ENCODE measurements around the gene C1QTNF8.

The C1QTNF8 gene

DNA sequence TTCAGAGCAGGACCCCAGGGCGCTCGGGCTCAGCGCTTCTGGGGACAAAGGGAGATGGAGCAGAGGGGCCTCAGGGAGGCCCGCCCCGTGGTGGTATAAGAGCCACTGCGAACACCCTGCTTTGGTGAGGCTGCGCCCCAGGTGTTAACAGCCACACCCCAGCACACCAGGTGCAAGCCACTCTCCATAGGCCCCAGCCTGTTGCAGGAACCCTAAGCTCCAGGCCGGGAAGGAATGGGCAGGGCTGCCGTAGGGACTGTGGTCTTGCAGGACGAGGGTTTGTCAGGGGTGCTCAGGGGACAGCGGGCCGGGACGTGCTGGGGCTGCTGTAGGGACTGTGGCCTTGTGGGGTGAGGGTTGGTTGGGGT lies 40.5 kb downstream of the C1QTNF8 start:
- Mint-ChIP-seq H3K9me3 (no peaks in the 10 kb centered on the region), H3K27me3 (peaks cover 2% of the 10 kb centered on the region), H3K27ac (no peak overlapping the region), H3K4me1 (no peaks in the 10 kb centered on the region), H3K36me3 (peaks cover 3% of the 10 kb centered on the region), H3K4me3 (no peak overlapping the region)

DNA sequence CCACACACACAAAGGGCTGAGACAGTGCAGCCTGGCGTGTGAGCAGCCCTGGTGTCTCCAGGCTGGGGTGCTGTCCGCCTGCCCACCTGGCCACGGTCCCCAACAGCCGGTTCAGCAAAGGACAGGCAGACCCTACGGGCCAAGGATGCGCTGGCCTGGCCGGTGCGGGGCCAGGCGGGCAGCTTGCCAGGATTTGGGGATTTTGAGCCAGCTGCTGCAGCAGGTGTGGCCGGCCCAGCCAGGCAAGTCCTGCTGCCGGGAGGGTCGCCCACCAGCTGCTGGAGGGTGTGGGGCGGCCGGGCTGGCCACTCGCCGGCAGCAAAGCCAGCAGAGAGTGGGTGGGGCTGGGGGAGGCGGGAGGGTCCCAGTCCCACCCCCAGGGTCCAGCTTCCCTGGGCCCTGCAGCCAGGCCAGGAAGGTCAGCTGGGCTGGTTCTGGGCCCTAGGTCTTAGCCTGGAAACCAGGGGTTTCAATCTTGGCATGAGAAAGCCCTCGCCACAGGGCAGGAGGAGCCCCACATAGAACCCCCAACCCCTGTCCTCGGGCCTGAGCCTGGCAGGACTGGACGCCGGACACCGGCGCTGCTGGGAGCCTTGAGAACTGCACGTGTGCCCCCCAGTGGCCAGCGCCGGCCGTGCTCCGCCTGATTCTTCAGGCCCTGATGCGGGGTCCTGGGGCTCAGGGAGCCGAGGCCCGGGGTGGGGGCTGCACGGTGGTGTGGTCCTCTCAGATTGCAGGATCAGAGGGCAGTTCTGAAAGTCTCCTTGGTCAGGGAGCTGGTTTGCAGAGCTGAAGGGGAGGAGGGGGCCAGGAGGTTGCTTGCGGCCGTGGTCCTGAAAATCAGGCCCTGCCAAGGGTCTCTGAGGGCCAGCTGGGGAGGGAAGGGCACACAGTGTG lies 41.1 kb downstream of the C1QTNF8 start:
- Mint-ChIP-seq H3K27ac (no peak overlapping the region), H3K9me3 (no peaks in the 10 kb centered on the region), H3K4me3 (no peak overlapping the region), H3K27me3 (peaks cover 2% of the 10 kb centered on the region), H3K36me3 (peaks cover 3% of the 10 kb centered on the region), H3K4me1 (no peaks in the 10 kb centered on the region)

DNA sequence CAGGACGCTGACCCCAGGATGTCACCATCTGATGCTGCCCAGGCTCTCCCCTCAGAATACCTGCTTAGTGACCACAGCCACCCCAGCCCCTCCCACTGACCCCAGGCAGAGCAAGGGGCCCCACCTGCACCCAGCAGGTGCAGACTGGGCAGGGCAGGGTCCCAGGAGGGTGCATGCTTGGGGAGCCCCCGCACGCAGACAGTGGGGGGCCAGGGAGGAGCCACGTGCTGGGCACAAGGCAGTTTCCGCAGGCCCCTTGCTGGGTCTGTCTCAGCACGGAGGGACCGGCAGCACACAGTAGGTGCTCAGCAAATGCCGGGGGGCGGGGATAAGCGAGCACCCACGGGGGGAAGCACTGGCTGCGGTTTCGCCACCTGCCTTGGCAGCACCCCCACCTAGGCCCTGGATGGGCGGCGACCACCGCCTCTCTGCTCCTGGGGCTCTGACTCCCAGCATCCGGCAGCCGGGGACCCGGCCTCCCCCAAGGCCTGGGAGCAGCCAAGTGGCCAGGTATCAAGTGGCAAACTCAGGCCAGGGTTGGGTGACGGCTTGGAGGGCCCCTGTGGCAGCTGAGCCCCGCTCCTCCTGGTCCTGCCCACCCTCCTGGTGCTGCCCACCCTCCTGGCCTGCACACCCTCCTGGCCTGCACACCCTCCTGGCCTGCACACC lies 42.2 kb downstream of the C1QTNF8 start:
- H3K4me1 Mint-ChIP-seq: no peaks in the 10 kb centered on the region
- no peaks in the 10 kb centered on the region for H3K27me3 Mint-ChIP-seq
- no peaks in the 10 kb centered on the region for H3K9me3 Mint-ChIP-seq
- no peaks in the 10 kb centered on the region for H3K36me3 Mint-ChIP-seq
- H3K4me3 Mint-ChIP-seq: no peak overlapping the region
- no peak overlapping the region for H3K27ac Mint-ChIP-seq

DNA sequence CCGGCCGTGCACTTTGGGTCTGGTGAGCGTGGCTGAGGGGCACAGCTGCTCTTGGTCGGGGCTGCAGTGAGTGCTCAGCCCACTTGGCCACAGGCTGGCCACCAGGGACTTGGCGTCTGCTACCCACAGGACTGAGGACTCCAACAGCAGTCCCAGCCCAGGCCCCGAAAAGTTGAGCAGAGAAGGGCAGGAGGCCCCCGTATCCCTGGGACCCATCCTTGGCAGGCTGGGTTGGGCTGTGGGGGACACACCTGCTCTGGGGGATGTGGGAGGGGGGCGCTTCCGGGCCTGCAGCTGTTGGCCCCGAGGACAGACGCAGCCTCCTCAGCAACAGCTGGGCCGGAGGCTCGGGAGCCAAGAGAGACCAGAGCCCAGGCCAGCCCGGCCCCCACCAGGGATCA lies 42.9 kb downstream of the C1QTNF8 start:
- H3K27me3 Mint-ChIP-seq: no peaks in the 10 kb centered on the region
- no peaks in the 10 kb centered on the region for H3K36me3 Mint-ChIP-seq
- H3K9me3 Mint-ChIP-seq: no peaks in the 10 kb centered on the region
- no peak overlapping the region for H3K4me3 Mint-ChIP-seq
- H3K4me1 Mint-ChIP-seq: no peaks in the 10 kb centered on the region
- no peak overlapping the region for H3K27ac Mint-ChIP-seq

DNA sequence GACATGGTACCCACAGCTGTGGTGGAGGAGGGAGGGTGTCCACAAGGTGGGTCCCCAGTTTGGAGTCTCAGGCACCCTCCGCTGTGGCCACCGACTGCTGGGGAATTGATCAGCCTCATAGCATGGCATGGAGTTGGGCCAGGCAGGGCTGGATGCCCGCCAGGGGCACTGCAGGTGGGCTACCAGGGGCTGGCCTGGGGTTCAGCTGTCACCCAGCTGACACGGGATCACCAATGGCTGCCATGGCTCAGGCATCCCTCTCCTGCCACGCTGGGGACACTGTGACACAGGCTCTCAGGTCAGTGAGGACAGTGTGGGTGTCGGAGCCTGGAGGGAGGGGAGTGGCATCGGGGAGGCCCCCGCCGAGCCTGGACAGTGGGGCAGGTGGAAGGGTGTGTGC lies 43.3 kb downstream of the C1QTNF8 start:
- H3K36me3 Mint-ChIP-seq: no peaks in the 10 kb centered on the region
- H3K27ac Mint-ChIP-seq: no peak overlapping the region
- H3K4me3 Mint-ChIP-seq: no peak overlapping the region
- no peaks in the 10 kb centered on the region for H3K27me3 Mint-ChIP-seq
- H3K9me3 Mint-ChIP-seq: no peaks in the 10 kb centered on the region
- H3K4me1 Mint-ChIP-seq: no peaks in the 10 kb centered on the region

DNA sequence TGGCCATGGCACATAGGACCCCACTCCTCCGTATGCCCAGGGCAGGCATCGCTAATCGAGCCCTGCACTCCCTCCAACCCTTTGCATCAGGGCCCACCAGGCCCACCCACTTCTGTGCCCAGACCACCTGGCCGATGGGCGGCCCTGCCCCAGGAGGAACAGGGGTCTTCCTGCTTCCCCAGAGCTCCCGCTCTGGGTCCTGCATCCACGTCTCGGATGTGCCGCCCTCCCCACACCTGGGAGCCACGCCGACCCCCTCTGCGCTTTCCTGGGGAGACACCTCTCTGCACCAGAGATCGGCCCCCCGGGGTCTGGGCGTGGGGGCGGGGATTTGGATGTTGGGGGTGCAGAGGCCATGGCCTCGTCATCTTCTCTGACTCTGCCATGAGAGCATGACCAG lies 44.6 kb downstream of the C1QTNF8 start:
- no peaks in the 10 kb centered on the region for H3K4me1 Mint-ChIP-seq
- H3K36me3 Mint-ChIP-seq: no peaks in the 10 kb centered on the region
- no peak overlapping the region for H3K4me3 Mint-ChIP-seq
- no peak overlapping the region for H3K27ac Mint-ChIP-seq
- H3K27me3 Mint-ChIP-seq: no peaks in the 10 kb centered on the region
- no peaks in the 10 kb centered on the region for H3K9me3 Mint-ChIP-seq

DNA sequence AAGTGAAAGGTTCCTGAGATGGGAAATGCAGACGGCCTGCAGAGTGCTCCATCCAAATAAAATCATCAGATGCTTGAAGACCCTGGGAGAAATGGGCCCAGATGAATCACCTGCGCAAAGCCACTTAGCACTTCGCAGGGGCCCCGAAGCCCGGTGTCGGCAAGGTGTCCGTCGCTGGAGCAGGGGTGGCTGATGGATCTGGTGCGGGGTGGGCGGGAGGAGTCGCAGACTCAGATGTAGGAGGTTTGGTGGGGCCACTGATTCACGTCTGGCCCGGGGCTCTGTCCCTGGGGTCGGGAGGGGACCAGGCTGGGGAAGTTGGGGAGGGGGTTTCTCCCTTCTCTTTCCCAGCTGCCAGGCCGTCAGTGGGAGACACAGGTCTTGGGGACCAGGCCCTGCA lies 45.1 kb downstream of the C1QTNF8 start:
- no peaks in the 10 kb centered on the region for H3K36me3 Mint-ChIP-seq
- no peak overlapping the region for H3K4me3 Mint-ChIP-seq
- H3K4me1 Mint-ChIP-seq: no peaks in the 10 kb centered on the region
- no peaks in the 10 kb centered on the region for H3K27me3 Mint-ChIP-seq
- H3K9me3 Mint-ChIP-seq: no peaks in the 10 kb centered on the region
- no peak overlapping the region for H3K27ac Mint-ChIP-seq

DNA sequence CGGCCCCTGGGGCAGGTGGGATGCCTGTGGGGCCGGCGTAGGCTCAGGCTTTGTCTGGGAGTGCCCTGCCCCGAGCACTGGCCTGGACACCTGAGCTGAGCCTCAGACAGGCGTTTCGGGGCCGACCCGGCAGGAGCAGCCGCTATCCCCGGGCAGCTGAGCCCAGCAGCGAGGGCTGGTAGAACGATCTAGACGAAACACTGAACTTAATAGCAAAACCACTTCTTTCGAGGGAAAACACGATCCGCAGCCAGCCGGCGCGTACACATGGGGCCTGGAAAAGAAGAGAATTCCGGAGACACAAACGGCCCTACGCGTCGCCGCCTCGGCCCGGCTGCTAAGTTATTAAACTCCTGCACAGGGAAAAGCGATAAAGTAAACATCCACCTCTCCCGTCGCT lies 45.5 kb downstream of the C1QTNF8 start:
- no peaks in the 10 kb centered on the region for H3K36me3 Mint-ChIP-seq
- no peak overlapping the region for H3K27ac Mint-ChIP-seq
- no peaks in the 10 kb centered on the region for H3K27me3 Mint-ChIP-seq
- H3K9me3 Mint-ChIP-seq: no peaks in the 10 kb centered on the region
- no peaks in the 10 kb centered on the region for H3K4me1 Mint-ChIP-seq
- H3K4me3 Mint-ChIP-seq: no peak overlapping the region

DNA sequence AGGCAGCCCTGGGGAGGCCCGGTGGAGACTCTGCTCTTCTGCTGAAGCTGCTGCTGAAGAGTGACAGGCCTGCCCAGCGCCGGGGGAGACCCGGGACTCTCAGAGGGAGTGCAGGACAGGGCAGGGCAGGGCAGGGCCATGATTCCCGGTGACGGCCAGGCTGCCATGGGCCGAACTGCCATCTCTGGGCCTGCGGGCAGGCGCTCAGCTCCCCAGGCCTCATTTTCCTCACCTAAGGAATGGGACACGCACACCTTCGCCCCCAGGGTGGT lies 46.1 kb downstream of the C1QTNF8 start:
- Mint-ChIP-seq H3K27me3 (no peaks in the 10 kb centered on the region), H3K4me3 (no peak overlapping the region), H3K9me3 (no peaks in the 10 kb centered on the region), H3K27ac (no peak overlapping the region), H3K36me3 (no peaks in the 10 kb centered on the region), H3K4me1 (no peaks in the 10 kb centered on the region)

DNA sequence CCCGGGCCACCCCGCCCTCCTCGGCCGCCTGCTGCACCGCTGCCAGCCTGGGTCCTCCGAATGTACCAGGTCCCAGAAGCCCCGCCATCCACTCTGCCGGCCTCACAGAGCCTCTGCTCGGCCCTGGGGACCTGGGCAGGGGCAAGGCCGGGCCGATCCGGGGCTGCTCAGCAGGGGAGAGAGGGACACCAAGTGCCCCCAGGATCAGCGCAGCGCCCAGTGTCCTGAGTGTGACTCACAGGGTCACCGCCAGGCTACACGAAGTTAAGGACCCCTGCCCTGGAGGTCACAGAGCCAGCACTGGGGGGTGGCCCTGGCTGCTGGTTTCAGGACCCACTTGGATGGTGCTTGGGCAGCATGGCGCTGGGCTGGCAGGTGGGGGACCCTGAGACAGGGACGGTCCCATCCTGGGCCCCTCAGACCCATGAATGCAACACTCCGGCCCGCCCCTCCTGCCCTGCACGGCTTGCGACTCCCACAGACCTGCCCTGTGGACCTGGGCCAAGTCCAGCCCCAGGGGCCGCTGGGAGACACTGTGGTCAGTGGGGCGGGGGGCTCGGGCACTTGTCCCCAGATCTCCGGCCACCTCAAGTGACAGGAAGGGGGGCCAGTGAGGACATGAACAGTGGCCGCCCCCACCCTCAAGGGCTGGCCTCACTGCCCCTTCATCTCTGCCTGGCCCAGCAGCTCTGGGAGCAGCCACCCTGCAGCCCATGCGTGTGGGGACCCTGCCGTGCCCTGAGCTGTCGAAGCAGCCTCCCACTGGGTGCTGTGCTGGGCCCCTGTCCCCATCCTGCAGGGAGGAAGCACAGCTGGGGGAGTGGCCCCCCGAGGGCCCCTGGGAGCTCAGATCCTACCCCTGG lies 46.7 kb downstream of the C1QTNF8 start:
- Mint-ChIP-seq H3K4me1 (no peaks in the 10 kb centered on the region), H3K27ac (no peak overlapping the region), H3K9me3 (no peaks in the 10 kb centered on the region), H3K4me3 (no peak overlapping the region), H3K27me3 (no peaks in the 10 kb centered on the region), H3K36me3 (no peaks in the 10 kb centered on the region)

DNA sequence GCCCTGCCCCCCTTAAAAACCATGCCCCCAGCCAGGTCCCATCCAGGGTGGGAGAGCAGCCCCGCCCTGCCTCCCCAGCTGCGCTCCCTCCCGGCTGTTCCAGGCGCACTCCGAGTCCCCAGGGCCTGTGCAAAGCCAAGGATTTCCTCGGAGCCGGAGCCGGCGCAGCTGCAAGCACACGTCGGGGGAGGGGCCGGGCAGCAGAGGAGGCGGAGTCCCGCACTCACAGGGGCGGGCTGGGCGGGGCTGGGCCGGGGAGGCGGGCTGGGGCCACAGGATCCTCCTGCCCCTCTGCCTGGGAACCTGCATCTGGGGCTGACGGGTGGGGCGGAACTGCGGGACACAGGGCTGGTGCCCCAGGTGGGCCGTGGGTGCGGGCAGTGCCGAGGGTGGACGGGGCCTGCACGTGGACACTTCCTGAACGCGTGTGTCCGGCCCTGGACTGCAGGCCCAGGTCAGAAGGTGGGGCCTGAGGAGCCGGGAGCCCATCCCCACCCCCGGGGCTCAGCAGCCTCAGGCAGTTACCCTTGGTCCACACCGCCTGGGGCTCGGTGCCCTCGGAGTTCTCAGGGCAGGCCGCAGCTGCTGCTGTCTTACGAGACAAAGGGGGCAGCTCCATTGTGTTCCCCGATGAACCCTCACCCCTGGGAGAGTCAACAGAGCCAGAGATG lies 47.5 kb downstream of the C1QTNF8 start:
- Mint-ChIP-seq H3K4me3 (no peak overlapping the region), H3K27ac (no peak overlapping the region), H3K36me3 (no peaks in the 10 kb centered on the region), H3K4me1 (no peaks in the 10 kb centered on the region), H3K9me3 (no peaks in the 10 kb centered on the region), H3K27me3 (no peaks in the 10 kb centered on the region)

DNA sequence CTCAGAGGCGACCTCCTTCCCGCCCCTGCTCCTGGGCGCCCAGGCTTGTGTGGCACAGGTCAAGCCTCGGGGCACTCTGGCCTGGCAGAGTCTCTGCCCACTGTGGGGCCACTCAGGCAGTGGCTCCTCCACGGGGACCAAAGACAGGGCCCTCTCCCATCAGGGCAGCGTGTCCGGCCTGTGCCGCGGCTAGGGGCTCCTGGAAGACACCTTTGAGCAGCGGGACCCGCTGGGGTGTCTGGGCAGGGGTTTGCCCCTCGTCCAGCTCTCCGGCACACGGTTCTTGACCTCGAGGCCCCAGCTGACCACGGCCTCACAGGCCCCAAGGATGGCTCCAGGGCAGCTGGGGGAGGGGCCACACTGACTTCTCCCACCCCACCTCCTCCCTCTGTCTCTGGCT lies 48.2 kb downstream of the C1QTNF8 start:
- H3K36me3 Mint-ChIP-seq: no peaks in the 10 kb centered on the region
- H3K4me3 Mint-ChIP-seq: no peak overlapping the region
- no peaks in the 10 kb centered on the region for H3K27me3 Mint-ChIP-seq
- no peak overlapping the region for H3K27ac Mint-ChIP-seq
- H3K4me1 Mint-ChIP-seq: no peaks in the 10 kb centered on the region
- no peaks in the 10 kb centered on the region for H3K9me3 Mint-ChIP-seq

DNA sequence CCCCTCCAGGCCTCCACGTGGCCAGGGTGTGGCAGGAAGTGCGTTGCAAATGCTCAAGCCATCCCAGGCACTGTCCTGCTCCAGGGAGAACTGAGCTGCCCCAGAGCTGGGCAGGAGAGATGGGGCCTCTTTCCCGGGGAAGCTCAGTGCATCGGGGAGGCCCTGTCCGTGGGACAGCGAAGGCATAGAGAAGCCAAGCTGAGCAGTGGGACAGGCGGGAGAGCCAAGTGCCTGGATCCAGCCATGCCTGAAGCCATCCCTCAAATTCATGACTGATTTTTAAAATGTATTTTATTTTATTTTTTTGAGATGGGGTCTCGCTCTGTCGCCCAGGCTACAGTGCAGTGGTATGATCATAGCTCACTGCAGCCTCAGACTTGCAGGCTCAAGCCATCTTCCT lies 48.9 kb downstream of the C1QTNF8 start:
- Mint-ChIP-seq H3K4me1 (no peaks in the 10 kb centered on the region), H3K27ac (no peak overlapping the region), H3K27me3 (no peaks in the 10 kb centered on the region), H3K9me3 (no peaks in the 10 kb centered on the region), H3K4me3 (no peak overlapping the region), H3K36me3 (no peaks in the 10 kb centered on the region)

DNA sequence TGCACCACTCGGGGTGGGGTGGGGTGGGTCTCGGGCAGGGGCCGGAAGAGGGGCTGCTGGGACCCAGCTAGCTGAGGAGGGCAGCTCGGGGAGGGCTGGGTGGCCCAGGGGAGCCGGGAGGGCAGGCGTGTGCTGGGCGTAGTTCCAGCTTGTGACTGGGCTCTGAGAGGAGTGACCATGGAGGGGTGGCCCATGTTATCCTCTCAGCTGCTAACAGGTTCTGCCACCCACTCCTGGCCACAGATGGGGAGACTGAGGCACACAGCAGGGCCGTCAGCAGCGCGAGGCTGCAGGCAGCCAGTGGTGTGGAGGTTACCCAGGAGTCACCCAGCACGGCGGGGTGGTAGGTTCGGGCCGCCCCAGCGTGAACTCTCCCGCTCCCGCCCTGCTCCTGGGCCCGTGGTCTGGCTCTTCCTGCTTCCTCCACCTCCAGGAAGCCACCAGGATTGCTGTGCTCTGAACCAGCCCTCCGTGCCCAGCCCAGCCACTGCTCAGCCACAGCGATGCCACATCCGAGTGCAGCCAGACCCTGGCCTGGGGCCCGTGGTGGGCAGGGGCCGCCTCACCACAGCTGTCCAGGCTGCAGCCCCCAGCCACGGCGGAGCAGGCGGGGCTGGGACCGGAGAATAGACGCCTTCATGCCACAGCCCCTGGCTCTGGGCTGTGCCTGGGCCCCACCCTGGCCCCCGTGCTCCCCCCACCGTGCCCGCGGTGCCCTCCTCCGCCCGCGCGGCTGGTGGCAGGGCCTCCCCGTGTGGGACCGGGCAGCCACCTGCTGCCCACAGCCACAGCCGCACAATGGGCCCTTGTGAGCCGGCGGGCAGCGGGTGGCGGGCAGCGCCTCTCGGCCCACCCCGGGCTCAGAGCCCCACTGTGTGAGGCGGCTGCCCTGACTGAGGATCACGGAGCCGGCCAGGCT lies 49.8 kb downstream of the C1QTNF8 start:
- no peaks in the 10 kb centered on the region for H3K4me1 Mint-ChIP-seq
- H3K9me3 Mint-ChIP-seq: no peaks in the 10 kb centered on the region
- no peak overlapping the region for H3K27ac Mint-ChIP-seq
- H3K27me3 Mint-ChIP-seq: no peaks in the 10 kb centered on the region
- H3K36me3 Mint-ChIP-seq: no peaks in the 10 kb centered on the region
- no peak overlapping the region for H3K4me3 Mint-ChIP-seq
